IMR-90 (cell line): Measurements from ENCODE around the gene KRT72. TPM values are rescaled to one million over a fixed set of nuclear protein-coding genes. Genes with fewer than 3 reads are reported as not detected.

ENCODE experiments used
- ATAC-seq: fragments of 200-7000 bp; cut with Tn5 transposase; 2 replicates; pipeline ENCODE4 v1.9.1; 2020; ENCODE audit warnings: low read depth, mild to moderate bottlenecking, moderate library complexity
- BruUV-seq: library from RNA; stranded (reverse); fragments of 400-500 nt; replicated peaks from 2 replicates; lab custom pipeline; 2021; lab: Mats Ljungman, UMichigan
- CTCF ChIA-PET: fragments of 300-600 bp; formaldehyde crosslinking; extraction: SDS; loops from one replicate; lab custom pipeline; 2021; ENCODE audit warnings: antibody characterized with exemption; lab: Yijun Ruan, JAX
- POLR2A ChIA-PET: fragments of 300-600 bp; sonication (Branson Sonifier 250); formaldehyde crosslinking; loops from one replicate; lab custom pipeline; 2022; ENCODE audit warnings: antibody characterized with exemption; ENCODE audit not compliant: unreplicated experiment; lab: Charles Lee
- DNase-seq: peaks from one replicate; pipeline ENCODE4 v3.0.0; 2013
- H2AFZ ChIP-seq: replicated peaks from 2 replicates; pipeline ENCODE3; 2013; ENCODE audit warnings: low read length, mild to moderate bottlenecking; ENCODE audit not compliant: poor library complexity
- H2AK5ac ChIP-seq: 2 replicates; pipeline ENCODE4 v1.6.1; 2013; ENCODE audit warnings: low read depth, low read length, inconsistent platforms
- H2AK9ac ChIP-seq: replicated peaks from 2 replicates; pipeline ENCODE3; 2013; ENCODE audit warnings: mild to moderate bottlenecking, low read depth, low read length, moderate library complexity; ENCODE audit not compliant: poor library complexity
- H2BK120ac ChIP-seq: 2 replicates; pipeline ENCODE4 v1.6.1; 2013; ENCODE audit warnings: low read depth, low read length, inconsistent platforms
- H2BK15ac ChIP-seq: 3 replicates; pipeline ENCODE4 v1.6.1; 2013; ENCODE audit warnings: low read depth, low read length, inconsistent platforms
- H2BK20ac ChIP-seq: 2 replicates; pipeline ENCODE4 v1.6.1; 2013; ENCODE audit warnings: low read depth, mild to moderate bottlenecking, inconsistent platforms, low read length, moderate library complexity
- H2BK5ac ChIP-seq: 2 replicates; pipeline ENCODE4 v1.6.1; 2013; ENCODE audit warnings: mild to moderate bottlenecking, low read depth, low read length, inconsistent platforms; ENCODE audit not compliant: poor library complexity, severe bottlenecking
- H3K14ac ChIP-seq: replicated peaks from 2 replicates; pipeline ENCODE4 v1.6.1; 2013; ENCODE audit warnings: low read depth, low read length, inconsistent platforms
- H3K18ac ChIP-seq: 2 replicates; pipeline ENCODE4 v1.6.1; 2013; ENCODE audit warnings: low read depth, low read length, control low read depth
- H3K23ac ChIP-seq: 2 replicates; pipeline ENCODE4 v1.6.1; 2013; ENCODE audit warnings: low read depth, low read length, inconsistent platforms
- H3K27ac ChIP-seq: 2 replicates; pipeline ENCODE4 v1.5.1; 2013; ENCODE audit warnings: mild to moderate bottlenecking, control low read depth, low read length; ENCODE audit not compliant: insufficient read depth
- H3K27me3 ChIP-seq: 2 replicates; pipeline ENCODE4 v1.6.1; 2013; ENCODE audit warnings: low read length; ENCODE audit not compliant: control insufficient read depth, insufficient read depth
- H3K36me3 ChIP-seq: 2 replicates; pipeline ENCODE4 v1.6.1; 2013; ENCODE audit warnings: low read length, mixed read lengths; ENCODE audit not compliant: control insufficient read depth, insufficient read depth
- H3K4ac ChIP-seq: 2 replicates; pipeline ENCODE4 v1.6.1; 2013; ENCODE audit warnings: low read depth, low read length, inconsistent platforms
- H3K4me1 ChIP-seq: 2 replicates; pipeline ENCODE4 v1.6.1; 2013; ENCODE audit warnings: low read length, mixed read lengths; ENCODE audit not compliant: control insufficient read depth, insufficient read depth
- H3K4me2 ChIP-seq: 2 replicates; pipeline ENCODE4 v1.6.1; 2013; ENCODE audit warnings: low read depth, mild to moderate bottlenecking, control low read depth, low read length, moderate library complexity
- H3K4me3 ChIP-seq: 2 replicates; pipeline ENCODE4 v1.5.1; 2013; ENCODE audit warnings: low read depth, mild to moderate bottlenecking, control low read depth, low read length, moderate library complexity; ENCODE audit not compliant: insufficient read depth
- H3K56ac ChIP-seq: 2 replicates; pipeline ENCODE4 v1.6.1; 2013; ENCODE audit warnings: low read length, inconsistent platforms; ENCODE audit not compliant: insufficient read depth; ENCODE audit errors: extremely low read depth
- H3K79me1 ChIP-seq, 2 experiments: 2 replicates each; pipeline ENCODE4 v1.6.1; 2013; ENCODE audit warnings: low read length in 2 of 2, inconsistent platforms in 1 of 2, low read depth in 1 of 2
- H3K9ac ChIP-seq: 2 replicates; pipeline ENCODE4 v1.6.1; 2013; ENCODE audit warnings: low read depth, low read length, control low read depth
- H3K9me1 ChIP-seq: 2 replicates; pipeline ENCODE4 v1.6.1; 2013; ENCODE audit warnings: low read length, inconsistent platforms; ENCODE audit not compliant: insufficient read depth
- H3K9me3 ChIP-seq: 2 replicates; pipeline ENCODE4 v1.6.1; 2013; ENCODE audit warnings: low read length; ENCODE audit not compliant: control insufficient read depth, insufficient read depth
- H4K20me1 ChIP-seq: 2 replicates; pipeline ENCODE4 v1.6.1; 2013; ENCODE audit warnings: low read length, inconsistent platforms; ENCODE audit not compliant: insufficient read depth
- H4K5ac ChIP-seq: 2 replicates; pipeline ENCODE4 v1.6.1; 2013; ENCODE audit warnings: mild to moderate bottlenecking, low read depth, low read length, control low read depth
- H4K8ac ChIP-seq, 2 experiments: 2 replicates each; pipeline ENCODE4 v1.6.1; 2013; ENCODE audit warnings: low read depth in 2 of 2, low read length in 2 of 2, control low read depth in 1 of 2, inconsistent platforms in 1 of 2
- H4K91ac ChIP-seq: 2 replicates; pipeline ENCODE4 v1.6.1; 2013; ENCODE audit warnings: low read depth, low read length, inconsistent platforms; ENCODE audit not compliant: insufficient read depth
- MAZ ChIP-seq: IDR thresholded peaks from 2 replicates; pipeline ENCODE4 v1.6.1; 2012; ENCODE audit warnings: low read depth, mild to moderate bottlenecking, low read length, improper control_type of control experiment, moderate library complexity, borderline replicate concordance
- POLR2A ChIP-seq: IDR thresholded peaks from 2 replicates; pipeline ENCODE4 v1.6.1; 2012; ENCODE audit warnings: mild to moderate bottlenecking, low read depth, low read length
- RAD21 ChIP-seq: IDR thresholded peaks from 2 replicates; pipeline ENCODE4 v1.6.1; 2012; ENCODE audit warnings: low read length, improper control_type of control experiment
- RFX5 ChIP-seq: IDR thresholded peaks from 2 replicates; pipeline ENCODE4 v1.8.0; 2012; ENCODE audit warnings: low read depth, mild to moderate bottlenecking, low read length, moderate library complexity
- WGBS, 2 experiments: methylation state at CpG; one replicate each; pipeline versions ENCODE4 v1.1.5 to v1.1.7; 2013; ENCODE audit warnings: missing lambda C conversion rate in 2 of 2; ENCODE audit not compliant: insufficient read length in 1 of 2; ENCODE audit errors: extremely low coverage in 2 of 2; 5-methylcytosine and 5-hydroxymethylcytosine counted together
- dilution Hi-C: fragments of 300-500 bp; cut with HindIII; formaldehyde crosslinking; loops from one replicate; pipeline ENCODE4 v1.14.3; 2018; ENCODE audit warnings: low sequenced_read_pairs; ENCODE audit not compliant: unreplicated experiment
- in situ Hi-C: fragments of 300-500 bp; cut with MboI; formaldehyde crosslinking; loops from 3 replicates; pipeline ENCODE4 v1.14.3; 2019; ENCODE audit warnings: low sequenced_read_pairs, inconsistent platforms, mixed read lengths
- intact Hi-C: fragments of 100-400 bp; cut with micrococcal nuclease; formaldehyde crosslinking; loops from 2 replicates; pipeline ENCODE4 v1.10.0; 2022
- polyA plus RNA-seq, 3 experiments: library from polyadenylated mRNA; depleted of rRNA; stranded (reverse); fragments of >200 nt; gene quantifications; 2 replicates each; pipeline ENCODE4 v1.2.3, GENCODE V29; 2012; ENCODE audit warnings: low replicate concordance in 1 of 3
- total RNA-seq: library from RNA; depleted of rRNA; stranded (reverse); fragments of >200 nt; gene quantifications from 2 replicates; pipeline ENCODE4 v1.2.3, GENCODE V29; 2012

The KRT72 gene
- total and polyA plus RNA-seq, 2 of the 4 experiments (the other 2 are of a cell fraction), result not detected

GRCh38 chr12:52539083-52539820 lies 62.0 kb downstream of the KRT72 start:
- H2BK15ac ChIP-seq, result no peak overlapping the region
- H4K20me1 ChIP-seq, result no peaks in the 10 kb centered on the region
- H2BK120ac ChIP-seq, result no peak overlapping the region
- in situ Hi-C loops, result no loop called here
- no peak overlapping the region for H3K56ac ChIP-seq
- H3K4me2 ChIP-seq, result no peak overlapping the region
- no peaks in the 10 kb centered on the region for H3K4me1 ChIP-seq
- no peak overlapping the region for H3K23ac ChIP-seq
- no peak overlapping the region for H3K4ac ChIP-seq
- H2BK20ac ChIP-seq, result no peak overlapping the region
- BruUV-seq, result no TSS peak
- ChIA-PET POLR2A (no interaction called here), CTCF (no interaction called here)
- no peaks in the 10 kb centered on the region for H3K9me3 ChIP-seq
- H2AFZ ChIP-seq, result no peak overlapping the region
- H3K9me1 ChIP-seq, result no peaks in the 10 kb centered on the region; the same call in 1 of the 2 replicates
- DNase-seq (peak; percentile 20), ATAC-seq (0 out of 2 replicates have a peak, but pooled peaks have one; percentile 24)
- no peak overlapping the region for H4K5ac ChIP-seq
- H4K8ac ChIP-seq, result no peak overlapping the region
- no peak overlapping the region for H3K27ac ChIP-seq
- no peak overlapping the region for H2BK5ac ChIP-seq
- H3K36me3 ChIP-seq, result no peaks in the 10 kb centered on the region
- intact Hi-C loops, result no loop called here
- no peak overlapping the region for H3K14ac ChIP-seq
- H3K4me3 ChIP-seq, result no peak overlapping the region
- no peak overlapping the region for H3K18ac ChIP-seq
- no peaks in the 10 kb centered on the region for H3K79me1 ChIP-seq
- no peak overlapping the region for H3K9ac ChIP-seq
- dilution Hi-C loops, result no loop called here
- H2AK5ac ChIP-seq, result no peak overlapping the region
- TF ChIP-seq POLR2A, result no peak
- TF ChIP-seq RFX5, result no peak
- TF ChIP-seq MAZ, result no peak
- TF ChIP-seq RAD21, result no peak
- WGBS, 2 experiments, result 58% methylated on average over 2 of the region's 5 CpGs; no CpG with 5 or more reads in 1 of the 2 experiments
- H4K91ac ChIP-seq, result no peak overlapping the region
- H3K27me3 ChIP-seq, result peaks cover 5% of the 10 kb centered on the region; the same call in 1 of the 2 replicates
- no peak overlapping the region for H2AK9ac ChIP-seq
